H1 (cell line): ENCODE data around the gene DTX3. TPM values are rescaled to one million over a fixed set of nuclear protein-coding genes. Genes with fewer than 3 reads are reported as not detected.

Experiments used
- ASH2L ChIP-seq: fragments of 200-600, 300-600 bp; sonication (generic); IDR thresholded peaks from one replicate; pipeline ENCODE4 v1.7.1; 2017; ENCODE audit warnings: low read length
- ATF2 ChIP-seq: IDR thresholded peaks from 2 replicates; pipeline ENCODE4 v1.6.1; 2012; ENCODE audit warnings: low read length, inconsistent platforms
- BRCA1 ChIP-seq: IDR thresholded peaks from 2 replicates; pipeline ENCODE4 v1.6.1; 2012; ENCODE audit warnings: low read depth, low read length, improper control_type of control experiment
- CHD1 ChIP-seq: IDR thresholded peaks from 2 replicates; pipeline ENCODE4 v1.6.1; 2012; ENCODE audit warnings: low read depth, low read length, improper control_type of control experiment
- EGR1 ChIP-seq: IDR thresholded peaks from 2 replicates; pipeline ENCODE4 v1.6.1; 2011; ENCODE audit warnings: low read depth, low read length, borderline replicate concordance
- GTF2F1 ChIP-seq: IDR thresholded peaks from 2 replicates; pipeline ENCODE4 v1.6.1; 2012; ENCODE audit warnings: low read depth, low read length, improper control_type of control experiment, borderline replicate concordance
- JUN ChIP-seq: IDR thresholded peaks from 2 replicates; pipeline ENCODE4 v1.6.1; 2011; ENCODE audit warnings: low read depth, mild to moderate bottlenecking, improper control_type of control experiment, low read length
- PHF8 ChIP-seq: fragments of 200-600 bp; sonication (generic); conservative IDR thresholded peaks from 2 replicates; pipeline ENCODE4 v1.7.1; 2012; ENCODE audit warnings: low read depth, mild to moderate bottlenecking, inconsistent platforms, low read length, moderate library complexity
- SP4 ChIP-seq: IDR thresholded peaks from 2 replicates; pipeline ENCODE4 v1.6.1; 2012; ENCODE audit warnings: low read length, inconsistent platforms
- SUZ12 ChIP-seq: fragments of 200-600 bp; sonication (generic); IDR thresholded peaks from 2 replicates; pipeline ENCODE4 v1.6.1; 2012; ENCODE audit warnings: mild to moderate bottlenecking, inconsistent platforms, low read length, moderate library complexity, mixed read lengths
- TCF12 ChIP-seq: IDR thresholded peaks from 2 replicates; pipeline ENCODE4 v1.6.1; 2011; ENCODE audit warnings: low read depth, mild to moderate bottlenecking, low read length
- polyA plus RNA-seq, 7 experiments: library from polyadenylated mRNA; depleted of rRNA in 3 of 7; stranded (reverse) in 5 of 7; unstranded in 2 of 7; fragments of >200 nt in 5 of 7; fragments of 200-250 nt in 2 of 7; gene quantifications; 1 replicate in 5 of 7; 2 replicates in 1 of 7; 4 replicates in 1 of 7; pipeline versions ENCODE4 v1.2.1 to v1.2.3, GENCODE V29; 2011 to 2013; ENCODE audit warnings: missing spikeins in 2 of 7, mixed read lengths in 2 of 7
- total RNA-seq: library from RNA; stranded (reverse); fragmentation: NEBNext Ultra II Directional; extraction: Animal tissue kit (Norgen Biotek cat#: 25700); gene quantifications from 2 replicates; pipeline ENCODE4 v1.2.1, GENCODE V29; 2021

Gene DTX3
- total and polyA plus RNA-seq, 2 of the 8 experiments (the other 6 are each of a cell fraction or from before 2014, with no cell fraction given) = 41.8 to 92.5 TPM

- TF ChIP-seq CHD1 (no peak), ATF2 (no peak), EGR1 (no peak), ASH2L (no peak), GTF2F1 (0 out of 2 replicates have a peak, but pooled peaks have one; percentile 26), BRCA1 (no peak), JUN (no peak), SP4 (peak; percentile 78), PHF8 (peak; percentile 65), SUZ12 (no peak; the same call in 1 of the 2 replicates), TCF12 (no peak)
These were observed 13.5 kb upstream of the DTX3 start, which contains the start of gene PIP4K2C (continued) for GRCh38 chr12:57590864-57591781.
